Measurements from ENCODE around the gene WDFY2.
"Not testable (repeated sequence)": the region's sequence is repeated elsewhere in the genome, so short reads cannot be mapped to it uniquely, and the experiment has no call there.

DNA sequence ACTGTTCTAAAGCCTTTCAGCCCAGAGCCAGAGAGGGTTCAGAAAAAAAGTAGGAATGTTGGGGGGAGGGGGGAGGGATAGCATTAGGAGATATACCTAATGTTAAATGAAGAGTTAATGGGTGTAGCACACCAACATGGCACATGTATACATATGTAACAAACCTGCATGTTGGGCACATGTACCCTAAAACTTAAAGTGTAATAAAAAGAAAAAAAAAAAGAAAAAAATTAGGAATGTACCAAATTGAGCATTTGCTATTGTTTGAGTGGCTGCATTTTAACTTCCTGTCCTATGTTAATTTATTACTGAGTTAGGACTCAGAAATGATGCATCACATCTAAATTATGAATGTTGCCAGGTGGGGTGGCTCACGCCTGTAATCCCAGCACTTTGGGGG, 7.7 kb downstream of the WDFY2 start:
- TF ChIP-seq, protein P1, sequence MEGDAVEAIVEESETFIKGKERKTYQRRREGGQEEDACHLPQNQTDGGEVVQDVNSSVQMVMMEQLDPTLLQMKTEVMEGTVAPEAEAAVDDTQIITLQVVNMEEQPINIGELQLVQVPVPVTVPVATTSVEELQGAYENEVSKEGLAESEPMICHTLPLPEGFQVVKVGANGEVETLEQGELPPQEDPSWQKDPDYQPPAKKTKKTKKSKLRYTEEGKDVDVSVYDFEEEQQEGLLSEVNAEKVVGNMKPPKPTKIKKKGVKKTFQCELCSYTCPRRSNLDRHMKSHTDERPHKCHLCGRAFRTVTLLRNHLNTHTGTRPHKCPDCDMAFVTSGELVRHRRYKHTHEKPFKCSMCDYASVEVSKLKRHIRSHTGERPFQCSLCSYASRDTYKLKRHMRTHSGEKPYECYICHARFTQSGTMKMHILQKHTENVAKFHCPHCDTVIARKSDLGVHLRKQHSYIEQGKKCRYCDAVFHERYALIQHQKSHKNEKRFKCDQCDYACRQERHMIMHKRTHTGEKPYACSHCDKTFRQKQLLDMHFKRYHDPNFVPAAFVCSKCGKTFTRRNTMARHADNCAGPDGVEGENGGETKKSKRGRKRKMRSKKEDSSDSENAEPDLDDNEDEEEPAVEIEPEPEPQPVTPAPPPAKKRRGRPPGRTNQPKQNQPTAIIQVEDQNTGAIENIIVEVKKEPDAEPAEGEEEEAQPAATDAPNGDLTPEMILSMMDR (IDR thresholded peaks at IDR 0.05) = not testable (repeated sequence)
- not testable (repeated sequence) for TF ChIP-seq POLR2A, POLR2AphosphoS5 (IDR thresholded peaks at IDR 0.05)

Data from upper lobe of left lung (tissue), 4 donors.